WERI-Rb-1 (cell line): ENCODE data around the gene CRY1.

Experiments
- DNase-seq: peaks from one replicate; pipeline ENCODE4 v3.0.0-alpha.2; 2020
- H3K27ac ChIP-seq: fragments of 250-450 bp; sonication (Bioruptor Pico); 2 replicates; pipeline ENCODE4 v1.5.1; 2020; ENCODE audit warnings: mild to moderate bottlenecking, moderate library complexity
- H3K27me3 ChIP-seq: fragments of 250-450 bp; sonication (Bioruptor Pico); 2 replicates; pipeline ENCODE4 v1.5.1; 2021; ENCODE audit warnings: mild to moderate bottlenecking, low read depth, moderate library complexity; ENCODE audit not compliant: insufficient read depth, severe bottlenecking
- H3K36me3 ChIP-seq: fragments of 250-450 bp; sonication (Bioruptor Pico); 2 replicates; pipeline ENCODE4 v1.5.1; 2020; ENCODE audit warnings: mild to moderate bottlenecking, moderate library complexity
- H3K4me3 ChIP-seq: 2 replicates; pipeline ENCODE4 v1.5.1; 2011; ENCODE audit warnings: low read depth, mild to moderate bottlenecking, control low read depth, low read length
- H3K9me3 ChIP-seq: fragments of 250-450 bp; sonication (Bioruptor Pico); 2 replicates; pipeline ENCODE4 v1.5.1; 2021; ENCODE audit warnings: mild to moderate bottlenecking, moderate library complexity; ENCODE audit not compliant: severe bottlenecking
- TF ChIP-seq, protein P1 (sequence below): IDR thresholded peaks from 2 replicates; pipeline ENCODE4 v1.5.1; 2011; ENCODE audit warnings: low read depth, mild to moderate bottlenecking, control low read depth, inconsistent platforms, low read length

The CRY1 gene

DNA sequence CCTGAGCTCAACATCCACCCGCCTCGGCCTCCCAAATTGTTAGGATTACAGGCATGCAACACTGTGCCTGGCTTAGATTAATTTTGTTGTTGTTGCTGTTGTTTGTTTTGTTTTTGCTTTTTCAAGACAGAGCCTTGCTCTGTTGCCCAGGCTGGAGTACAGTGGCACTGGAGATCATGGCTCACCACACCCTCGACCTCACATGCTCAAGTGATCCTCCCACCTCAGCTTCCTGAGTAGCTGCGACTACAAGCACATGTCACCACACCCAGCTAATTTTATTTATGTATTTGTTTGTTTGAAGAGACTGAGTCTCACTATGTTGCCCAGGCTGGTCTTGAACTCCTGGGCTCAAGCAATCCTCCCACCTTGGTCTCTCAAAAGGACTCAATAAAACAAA is 26.7 kb downstream of the CRY1 start:
- DNase-seq = no peak
- Histone ChIP-seq H3K4me3 (no peak overlapping the region), H3K27ac (no peak overlapping the region), H3K9me3 (peaks cover 2% of the 10 kb centered on the region), H3K36me3 (no peaks in the 10 kb centered on the region), H3K27me3 (no peaks in the 10 kb centered on the region)
- TF ChIP-seq, protein P1, sequence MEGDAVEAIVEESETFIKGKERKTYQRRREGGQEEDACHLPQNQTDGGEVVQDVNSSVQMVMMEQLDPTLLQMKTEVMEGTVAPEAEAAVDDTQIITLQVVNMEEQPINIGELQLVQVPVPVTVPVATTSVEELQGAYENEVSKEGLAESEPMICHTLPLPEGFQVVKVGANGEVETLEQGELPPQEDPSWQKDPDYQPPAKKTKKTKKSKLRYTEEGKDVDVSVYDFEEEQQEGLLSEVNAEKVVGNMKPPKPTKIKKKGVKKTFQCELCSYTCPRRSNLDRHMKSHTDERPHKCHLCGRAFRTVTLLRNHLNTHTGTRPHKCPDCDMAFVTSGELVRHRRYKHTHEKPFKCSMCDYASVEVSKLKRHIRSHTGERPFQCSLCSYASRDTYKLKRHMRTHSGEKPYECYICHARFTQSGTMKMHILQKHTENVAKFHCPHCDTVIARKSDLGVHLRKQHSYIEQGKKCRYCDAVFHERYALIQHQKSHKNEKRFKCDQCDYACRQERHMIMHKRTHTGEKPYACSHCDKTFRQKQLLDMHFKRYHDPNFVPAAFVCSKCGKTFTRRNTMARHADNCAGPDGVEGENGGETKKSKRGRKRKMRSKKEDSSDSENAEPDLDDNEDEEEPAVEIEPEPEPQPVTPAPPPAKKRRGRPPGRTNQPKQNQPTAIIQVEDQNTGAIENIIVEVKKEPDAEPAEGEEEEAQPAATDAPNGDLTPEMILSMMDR = no peak

DNA sequence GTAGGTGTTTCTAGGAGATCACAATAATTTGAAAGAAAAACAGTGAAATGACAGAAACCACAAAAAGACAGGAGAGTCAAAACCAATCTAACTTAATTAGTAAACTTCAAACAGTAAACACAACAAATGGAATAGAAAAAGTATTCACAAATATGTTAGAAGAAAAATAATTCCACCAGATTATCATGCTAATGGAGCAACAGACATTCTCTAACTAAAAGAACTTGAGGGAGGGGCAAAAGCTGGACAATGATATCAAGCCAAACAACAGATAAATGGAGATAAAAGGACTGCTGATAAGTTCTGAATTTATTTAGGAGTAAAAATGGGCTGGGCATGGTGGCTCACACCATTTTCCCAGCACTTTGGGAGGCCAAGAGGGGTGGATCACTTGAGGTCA is 28.7 kb downstream of the CRY1 start:
- Histone ChIP-seq H3K27me3 (no peaks in the 10 kb centered on the region), H3K9me3 (peaks cover 2% of the 10 kb centered on the region), H3K4me3 (no peak overlapping the region), H3K27ac (no peak overlapping the region), H3K36me3 (no peaks in the 10 kb centered on the region)
- DNase-seq = no peak
- TF ChIP-seq, protein P1 = no peak

- TF ChIP-seq, protein P1 = no peak
- Histone ChIP-seq H3K4me3 (no peak overlapping the region), H3K36me3 (no peaks in the 10 kb centered on the region), H3K9me3 (peaks cover 2% of the 10 kb centered on the region), H3K27ac (no peak overlapping the region), H3K27me3 (no peaks in the 10 kb centered on the region)
- DNase-seq = no peak
Observed at GRCh38 chr12:107064243-107064642, 29.1 kb downstream of the CRY1 start.

GRCh38 chr12:107058190-107058589 is 35.2 kb downstream of the CRY1 start:
- H3K9me3 ChIP-seq = no peaks in the 10 kb centered on the region
- no peak overlapping the region for H3K27ac ChIP-seq
- H3K36me3 ChIP-seq = no peaks in the 10 kb centered on the region
- no peak for DNase-seq
- H3K27me3 ChIP-seq = no peaks in the 10 kb centered on the region
- H3K4me3 ChIP-seq = no peak overlapping the region
- TF ChIP-seq, protein P1 = no peak

DNA sequence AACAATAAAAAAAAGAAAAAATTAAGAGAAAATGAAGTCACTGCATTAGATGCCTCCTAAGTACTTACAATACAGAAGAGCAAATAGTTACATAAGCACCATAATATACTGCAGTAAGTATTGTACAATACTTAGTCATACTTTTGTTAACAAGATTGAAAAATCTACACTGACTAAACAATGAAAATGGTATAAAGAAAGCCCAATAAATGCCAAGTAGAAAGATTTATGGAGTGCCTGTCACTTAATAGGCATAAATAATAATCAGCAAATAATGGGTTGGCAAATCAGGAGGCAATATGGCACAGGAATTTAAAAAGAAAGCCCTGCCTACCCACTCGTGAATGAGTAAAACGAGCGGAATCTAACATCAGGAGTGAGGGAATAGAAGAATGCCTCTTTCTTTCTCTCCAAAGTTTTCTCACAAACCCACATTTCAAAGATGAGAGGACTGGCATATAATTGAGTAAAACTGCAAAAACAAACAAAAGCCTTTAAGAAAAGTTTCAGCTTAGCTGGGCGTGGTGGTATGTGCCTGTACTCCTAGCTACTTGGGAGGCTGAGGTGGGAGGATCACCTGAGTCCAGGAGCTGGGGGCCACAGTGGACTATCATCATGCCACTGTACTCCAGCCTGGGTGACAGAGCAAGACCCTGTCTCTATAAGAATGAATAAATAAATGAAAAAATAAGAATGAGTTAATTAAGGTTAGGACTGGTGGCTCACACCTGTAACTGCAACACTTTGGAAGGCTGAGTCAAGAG is 36.1 kb downstream of the CRY1 start:
- Histone ChIP-seq H3K9me3 (no peaks in the 10 kb centered on the region), H3K27ac (no peak overlapping the region), H3K36me3 (no peaks in the 10 kb centered on the region), H3K27me3 (no peaks in the 10 kb centered on the region), H3K4me3 (no peak overlapping the region)
- TF ChIP-seq, protein P1 = no peak
- DNase-seq = no peak

DNA sequence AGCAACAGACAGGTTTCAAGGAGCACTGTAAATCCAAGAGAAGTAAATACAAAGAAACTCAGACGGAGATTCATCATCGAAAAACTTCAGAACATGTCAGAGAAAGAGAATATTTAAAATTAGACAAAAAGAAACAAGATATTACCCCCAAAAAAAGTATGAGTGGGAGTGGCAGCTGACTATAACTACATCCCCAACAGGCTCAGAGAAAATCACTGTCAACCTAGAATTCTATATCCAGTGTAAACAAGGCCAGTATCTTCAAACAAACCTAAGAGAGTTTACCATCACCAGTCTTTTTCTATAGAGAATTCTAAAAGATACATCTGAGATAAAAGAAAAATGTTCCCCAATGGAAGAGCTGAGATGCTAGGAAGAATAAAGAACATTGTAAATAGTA is 39.6 kb downstream of the CRY1 start:
- no peaks in the 10 kb centered on the region for H3K36me3 ChIP-seq
- H3K4me3 ChIP-seq = no peak overlapping the region
- DNase-seq = no peak
- H3K27me3 ChIP-seq = no peaks in the 10 kb centered on the region
- TF ChIP-seq, protein P1 = no peak
- no peak overlapping the region for H3K27ac ChIP-seq
- no peaks in the 10 kb centered on the region for H3K9me3 ChIP-seq
